GM12878 (cell line): ENCODE results near the gene ZNF280A. TPM values are rescaled to one million over a fixed set of nuclear protein-coding genes. Genes with fewer than 3 reads are reported as not detected.

Source experiments
- ATAC-seq: fragments of 200-7000 bp; cut with Tn5 transposase; 3 replicates; pipeline ENCODE4 v1.9.1; 2020; ENCODE audit warnings: mild to moderate bottlenecking, moderate library complexity
- BruUV-seq: library from RNA; stranded (reverse); fragments of 400-500 nt; replicated peaks from 2 replicates; lab custom pipeline; 2021; lab: Mats Ljungman, UMichigan
- CTCF ChIA-PET: fragments of 300-600 bp; sonication (Branson Sonifier 250); formaldehyde crosslinking; extraction: SDS; loops from one replicate; lab custom pipeline; 2021; ENCODE audit warnings: inconsistent platforms; lab: Yijun Ruan, JAX
- POLR2A ChIA-PET: fragments of 350-600 bp; formaldehyde crosslinking; extraction: SDS; loops from one replicate; lab custom pipeline; 2021; ENCODE audit warnings: inconsistent platforms; lab: Charles Lee
- RAD21 ChIA-PET: fragments of 300-600 bp; sonication (Branson Sonifier 250); formaldehyde crosslinking; loops from one replicate; lab custom pipeline; 2023; ENCODE audit warnings: antibody characterized with exemption; ENCODE audit not compliant: unreplicated experiment; lab: Charles Lee
- SMC1A ChIA-PET: fragments of 300-600 bp; sonication (Branson Sonifier 250); formaldehyde crosslinking; loops from one replicate; lab custom pipeline; 2023; ENCODE audit not compliant: unreplicated experiment, uncharacterized antibody; lab: Charles Lee
- DNase-seq: peaks from one replicate; pipeline ENCODE4 v3.0.0-alpha.2; 2011; ENCODE audit warnings: low read depth, low spot score
- FAIRE-seq: peaks from 3 replicates; lab custom pipeline; 2011; peaks lifted over from hg19 to GRCh38; lab: Jason Lieb, UNC
- H2AFZ ChIP-seq: 2 replicates; pipeline ENCODE4 v1.6.0; 2011; ENCODE audit warnings: low read depth, low read length, control low read depth; ENCODE audit not compliant: control insufficient read depth
- H3K27ac ChIP-seq: 2 replicates; pipeline ENCODE4 v1.5.1; 2011; ENCODE audit warnings: control low read depth; ENCODE audit not compliant: control insufficient read depth, insufficient read depth
- H3K27me3 ChIP-seq, 2 experiments: replicated peaks in 1 of 2; 2 replicates each; pipeline versions ENCODE4 v1.6.0 to v1.6.1; 2011; ENCODE audit warnings: low read length in 1 of 2; ENCODE audit not compliant: control insufficient read depth in 2 of 2, insufficient read depth in 2 of 2
- H3K36me3 ChIP-seq, 2 experiments: 2 replicates each; pipeline ENCODE4 v1.5.1; 2011; ENCODE audit warnings: low read length in 1 of 2; ENCODE audit not compliant: control insufficient read depth in 2 of 2, insufficient read depth in 2 of 2
- H3K4me1 ChIP-seq: 2 replicates; pipeline ENCODE4 v1.6.1; 2011; ENCODE audit warnings: mild to moderate bottlenecking, low read length, moderate library complexity, mixed read lengths; ENCODE audit not compliant: control insufficient read depth, insufficient read depth
- H3K4me2 ChIP-seq: 2 replicates; pipeline ENCODE4 v1.6.0; 2011; ENCODE audit warnings: control low read depth; ENCODE audit not compliant: control insufficient read depth, insufficient read depth
- H3K4me3 ChIP-seq: fragments of 200-600 bp; sonication (generic); 2 replicates; pipeline ENCODE4 v1.5.1; 2016
- H3K79me2 ChIP-seq: 2 replicates; pipeline ENCODE4 v1.6.0; 2011; ENCODE audit warnings: low read length; ENCODE audit not compliant: control insufficient read depth, insufficient read depth
- H3K9ac ChIP-seq: 2 replicates; pipeline ENCODE4 v1.8.0; 2011; ENCODE audit warnings: low read length, control low read depth, mixed read lengths; ENCODE audit not compliant: control insufficient read depth, insufficient read depth
- H3K9me3 ChIP-seq: replicated peaks from 3 replicates; pipeline ENCODE4 v1.5.1; 2011; ENCODE audit warnings: mild to moderate bottlenecking, low read length; ENCODE audit not compliant: control insufficient read depth, insufficient read depth
- H4K20me1 ChIP-seq: 2 replicates; pipeline ENCODE4 v1.6.0; 2011; ENCODE audit not compliant: control insufficient read depth, insufficient read depth
- BRCA1 ChIP-seq: IDR thresholded peaks from 2 replicates; pipeline ENCODE4 v1.6.1; 2011; ENCODE audit warnings: low read depth, low read length, improper control_type of control experiment
- ESRRA ChIP-seq: IDR thresholded peaks from 2 replicates; pipeline ENCODE4 v1.6.1; 2012; ENCODE audit warnings: mild to moderate bottlenecking, low read length, improper control_type of control experiment
- ETV6 ChIP-seq, 2 experiments: fragments of 450-650 bp in 1 of 2; IDR thresholded peaks in 1 of 2; conservative IDR thresholded peaks in 1 of 2; 2 replicates each; pipeline ENCODE4 v1.6.1; 2014; ENCODE audit warnings: antibody characterized with exemption in 1 of 2, borderline replicate concordance in 1 of 2, low read depth in 1 of 2, mild to moderate bottlenecking in 1 of 2, moderate library complexity in 1 of 2
- EZH2 ChIP-seq: IDR thresholded peaks from 2 replicates; pipeline ENCODE4 v1.6.1; 2012; ENCODE audit warnings: low read depth, mild to moderate bottlenecking, control low read depth, inconsistent platforms, low read length, borderline replicate concordance; ENCODE audit not compliant: control insufficient read depth
- HCFC1 ChIP-seq: fragments of 150-350 bp; IDR thresholded peaks from 2 replicates; pipeline ENCODE4 v1.6.1; 2014; ENCODE audit warnings: low read length
- HDGF ChIP-seq: fragments of 450-650 bp; IDR thresholded peaks from 2 replicates; pipeline ENCODE4 v1.6.1; 2016; ENCODE audit warnings: antibody characterized with exemption
- KDM1A ChIP-seq: fragments of 200-600 bp; sonication (generic); IDR thresholded peaks from 2 replicates; pipeline ENCODE4 v1.6.1; 2016; ENCODE audit warnings: borderline replicate concordance
- NFIC ChIP-seq: IDR thresholded peaks from 2 replicates; pipeline ENCODE4 v1.6.1; 2012; ENCODE audit warnings: low read depth, mild to moderate bottlenecking, inconsistent platforms, low read length, moderate library complexity
- NR2C2 ChIP-seq: IDR thresholded peaks from 2 replicates; pipeline ENCODE4 v1.6.1; 2011; ENCODE audit warnings: borderline replicate concordance, low read depth; ENCODE audit not compliant: control insufficient read depth, insufficient read length
- NR2F1 ChIP-seq: fragments of 450-650 bp; conservative IDR thresholded peaks from 2 replicates; pipeline ENCODE4 v1.6.1; 2017; ENCODE audit warnings: mild to moderate bottlenecking
- POLR2AphosphoS2 ChIP-seq: IDR thresholded peaks from 2 replicates; pipeline ENCODE4 v1.6.1; 2011; ENCODE audit warnings: low read depth, mild to moderate bottlenecking, low read length, improper control_type of control experiment, moderate library complexity
- RAD21 ChIP-seq: IDR thresholded peaks from 2 replicates; pipeline ENCODE4 v1.6.1; 2011; ENCODE audit warnings: mild to moderate bottlenecking, low read depth, low read length, moderate library complexity; ENCODE audit not compliant: insufficient read depth
- RFX5 ChIP-seq: IDR thresholded peaks from 2 replicates; pipeline ENCODE4 v1.6.1; 2011; ENCODE audit warnings: low read depth, low read length, improper control_type of control experiment
- SMC3 ChIP-seq: IDR thresholded peaks from 2 replicates; pipeline ENCODE4 v1.6.1; 2011; ENCODE audit warnings: low read length, improper control_type of control experiment, borderline replicate concordance
- SPI1 ChIP-seq: IDR thresholded peaks from 2 replicates; pipeline ENCODE4 v1.6.1; 2011; ENCODE audit warnings: low read depth, mild to moderate bottlenecking, low read length, moderate library complexity, borderline replicate concordance; ENCODE audit not compliant: insufficient read depth
- SREBF2 ChIP-seq: IDR thresholded peaks from 2 replicates; pipeline ENCODE4 v1.6.1; 2012; ENCODE audit warnings: mild to moderate bottlenecking, low read length
- TCF3 ChIP-seq: IDR thresholded peaks from 2 replicates; pipeline ENCODE4 v1.6.1; 2012; ENCODE audit warnings: low read depth, mild to moderate bottlenecking, low read length, borderline replicate concordance; ENCODE audit not compliant: insufficient read depth
- ZNF24 ChIP-seq: fragments of 450-650 bp; IDR thresholded peaks from 2 replicates; pipeline ENCODE4 v1.6.1; 2017; ENCODE audit warnings: antibody characterized with exemption, mild to moderate bottlenecking
- WGBS: methylation state at CpG from one replicate; pipeline ENCODE4 v1.1.6; 2016; ENCODE audit warnings: low lambda C conversion rate; ENCODE audit not compliant: insufficient replicate concordance, insufficient coverage; ENCODE audit errors: missing lambda C conversion rate; 5-methylcytosine and 5-hydroxymethylcytosine counted together
- in situ Hi-C: fragments of 300-500 bp; cut with MboI; formaldehyde crosslinking; loops from 9 replicates; pipeline ENCODE4 v1.14.3; 2018; ENCODE audit warnings: mixed read lengths
- intact Hi-C: fragments of 100-400 bp; cut with micrococcal nuclease; formaldehyde crosslinking; loops from one replicate; pipeline ENCODE4 v1.14.2; 2022; ENCODE audit not compliant: unreplicated experiment
- polyA plus RNA-seq, 11 experiments: library from polyadenylated mRNA; depleted of rRNA in 4 of 11; unstranded in 6 of 11; stranded (reverse) in 5 of 11; fragments of >200 nt; fragmentation: Nextera tagmentation in 4 of 11; fragmentation: Illumina TruSeq in 1 of 11; extraction: Ambion mirVana in 4 of 11; extraction: Trizol in 1 of 11; gene quantifications; 1 replicate in 1 of 11; 2 replicates in 10 of 11; pipeline versions ENCODE4 v1.2.1 to v1.2.3, GENCODE V29; 2011 to 2016; ENCODE audit warnings: inconsistent platforms in 2 of 11, missing spikeins in 2 of 11, low read depth in 1 of 11
- total RNA-seq, 4 experiments: library from RNA; depleted of rRNA in 3 of 4; stranded (reverse); fragments of >200 nt in 3 of 4; fragmentation: Illumina TruSeq in 1 of 4; extraction: Trizol in 1 of 4; gene quantifications; 2 replicates each; pipeline versions ENCODE4 v1.2.1 to v1.2.3, GENCODE V29; 2013 to 2021
- TF ChIP-seq, protein P1 (sequence below): fragments of 450-650 bp; formaldehyde crosslinking; IDR thresholded peaks from 2 replicates; pipeline ENCODE4 v1.4.0; 2020; ENCODE audit warnings: mild to moderate bottlenecking, moderate library complexity

Gene ZNF280A
- total and polyA plus RNA-seq, 10 of the 15 experiments (the other 5 are each of a cell fraction or from before 2014, with no cell fraction given), result 0.03 to 0.06 TPM; not detected in 8

DNA sequence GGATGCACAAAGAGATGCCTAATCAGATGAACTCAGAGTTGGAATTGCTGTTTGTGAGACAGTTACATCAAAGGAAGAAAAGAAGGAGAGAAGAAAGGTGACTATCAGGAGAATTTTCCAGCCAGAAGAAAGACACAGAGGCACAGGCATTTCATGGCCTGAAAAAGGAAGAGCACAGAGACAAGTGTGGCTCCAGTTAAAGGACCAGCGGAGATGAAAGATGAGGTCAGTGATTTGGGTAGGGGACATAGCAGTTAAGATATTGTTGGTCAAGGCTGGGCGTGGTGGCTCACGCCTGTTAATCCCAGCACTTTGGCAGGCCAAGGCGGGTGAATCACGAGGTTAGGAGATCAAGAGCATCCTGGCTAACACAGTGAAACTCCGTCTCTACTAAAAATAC is 3.4 kb upstream of the ZNF280A start:
- FAIRE-seq, result no peak

DNA sequence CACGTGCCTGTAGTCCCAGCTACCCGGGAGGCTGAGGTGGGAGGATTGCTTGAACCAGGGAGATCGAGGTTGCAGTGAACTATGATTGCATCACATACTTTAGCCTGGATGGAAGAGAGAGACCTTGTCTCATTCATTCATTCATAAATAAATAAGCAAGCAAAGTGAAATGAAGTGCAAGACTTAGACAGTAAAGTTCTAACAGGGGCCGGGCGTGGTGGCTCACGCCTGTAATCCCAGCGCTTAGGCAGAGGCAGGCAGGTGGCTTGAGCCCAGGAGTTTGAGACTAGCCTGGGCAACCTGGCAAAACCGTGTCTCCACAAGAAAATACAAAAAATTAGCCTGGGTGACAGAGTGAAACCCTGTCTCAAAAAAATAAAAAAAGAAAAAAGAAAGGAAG is 1.6 kb upstream of the ZNF280A start:
- Histone ChIP-seq H3K79me2 (no peaks in the 10 kb centered on the region), H3K4me3 (no peak overlapping the region), H2AFZ (no peak overlapping the region), H3K9me3 (no peaks in the 10 kb centered on the region), H4K20me1 (no peaks in the 10 kb centered on the region), H3K4me1 (no peaks in the 10 kb centered on the region), H3K9ac (no peak overlapping the region), H3K36me3 (no peaks in the 10 kb centered on the region), H3K27me3 (no peaks in the 10 kb centered on the region), H3K4me2 (no peak overlapping the region), H3K27ac (no peak overlapping the region)
- ChIA-PET POLR2A (no interaction called here), RAD21 (no interaction called here), SMC1A (interaction anchor here (0.7 to 1.4 kb wide), 2 partner anchors 29 to 32 kb away, joined by 3 read pairs; no protein-coding TSS in a partner anchor), CTCF (no interaction called here)
- no peak for FAIRE-seq
- no TSS peak for BruUV-seq
- ATAC-seq, result no peak
- WGBS, result 62% methylated on average over 8 of the region's 8 CpGs
- DNase-seq, result no peak
- in situ Hi-C loops, result no loop called here
- intact Hi-C loops, result no loop called here
- TF ChIP-seq BRCA1 (no peak), NFIC (no peak), EZH2 (no peak), KDM1A (no peak), ZNF24 (no peak), HCFC1 (no peak), NR2C2 (no peak), POLR2AphosphoS2 (no peak), ESRRA (no peak), ETV6 (conservative IDR thresholded peaks at IDR 0.05 in 1 of 2, IDR thresholded peaks at IDR 0.05 in 1 of 2; ENCODE audit: borderline replicate concordance in 1 of 2, low read depth in 1 of 2) (no peak)
- TF ChIP-seq, protein P1, sequence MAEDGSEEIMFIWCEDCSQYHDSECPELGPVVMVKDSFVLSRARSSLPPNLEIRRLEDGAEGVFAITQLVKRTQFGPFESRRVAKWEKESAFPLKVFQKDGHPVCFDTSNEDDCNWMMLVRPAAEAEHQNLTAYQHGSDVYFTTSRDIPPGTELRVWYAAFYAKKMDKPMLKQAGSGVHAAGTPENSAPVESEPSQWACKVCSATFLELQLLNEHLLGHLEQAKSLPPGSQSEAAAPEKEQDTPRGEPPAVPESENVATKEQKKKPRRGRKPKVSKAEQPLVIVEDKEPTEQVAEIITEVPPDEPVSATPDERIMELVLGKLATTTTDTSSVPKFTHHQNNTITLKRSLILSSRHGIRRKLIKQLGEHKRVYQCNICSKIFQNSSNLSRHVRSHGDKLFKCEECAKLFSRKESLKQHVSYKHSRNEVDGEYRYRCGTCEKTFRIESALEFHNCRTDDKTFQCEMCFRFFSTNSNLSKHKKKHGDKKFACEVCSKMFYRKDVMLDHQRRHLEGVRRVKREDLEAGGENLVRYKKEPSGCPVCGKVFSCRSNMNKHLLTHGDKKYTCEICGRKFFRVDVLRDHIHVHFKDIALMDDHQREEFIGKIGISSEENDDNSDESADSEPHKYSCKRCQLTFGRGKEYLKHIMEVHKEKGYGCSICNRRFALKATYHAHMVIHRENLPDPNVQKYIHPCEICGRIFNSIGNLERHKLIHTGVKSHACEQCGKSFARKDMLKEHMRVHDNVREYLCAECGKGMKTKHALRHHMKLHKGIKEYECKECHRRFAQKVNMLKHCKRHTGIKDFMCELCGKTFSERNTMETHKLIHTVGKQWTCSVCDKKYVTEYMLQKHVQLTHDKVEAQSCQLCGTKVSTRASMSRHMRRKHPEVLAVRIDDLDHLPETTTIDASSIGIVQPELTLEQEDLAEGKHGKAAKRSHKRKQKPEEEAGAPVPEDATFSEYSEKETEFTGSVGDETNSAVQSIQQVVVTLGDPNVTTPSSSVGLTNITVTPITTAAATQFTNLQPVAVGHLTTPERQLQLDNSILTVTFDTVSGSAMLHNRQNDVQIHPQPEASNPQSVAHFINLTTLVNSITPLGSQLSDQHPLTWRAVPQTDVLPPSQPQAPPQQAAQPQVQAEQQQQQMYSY (CRISPR knock-in tag), result no peak

More for the DNA sequence above, 3.4 kb upstream of the ZNF280A start:
- TF ChIP-seq ZNF24 (no peak), TCF3 (no peak), SMC3 (no peak), SREBF2 (no peak), RAD21 (no peak), NR2F1 (no peak), HDGF (no peak), RFX5 (no peak), SPI1 (no peak)
- no peaks in the 10 kb centered on the region for H3K27me3 ChIP-seq
- ChIA-PET CTCF (no interaction called here), SMC1A (no interaction called here), POLR2A (no interaction called here), RAD21 (no interaction called here)
- H2AFZ ChIP-seq, result no peak overlapping the region
- H3K79me2 ChIP-seq, result no peaks in the 10 kb centered on the region
- in situ Hi-C loops (no loop called here), intact Hi-C loops (no loop called here)
- no peak overlapping the region for H3K4me3 ChIP-seq
- DNase-seq, result no peak
- H4K20me1 ChIP-seq, result no peaks in the 10 kb centered on the region
- no peak overlapping the region for H3K9ac ChIP-seq
- H3K36me3 ChIP-seq, result no peaks in the 10 kb centered on the region
- no peak overlapping the region for H3K27ac ChIP-seq
- BruUV-seq, result no TSS peak
- no peaks in the 10 kb centered on the region; the same call in 2 of the 3 replicates for H3K9me3 ChIP-seq
- H3K4me1 ChIP-seq, result no peaks in the 10 kb centered on the region
- ATAC-seq, result no peak
- no peak overlapping the region for H3K4me2 ChIP-seq
- WGBS, result 37% methylated on average over 6 of the region's 6 CpGs
